Epithelial cell of esophagus (primary cell): Measurements from ENCODE around the gene ARHGAP15.

ENCODE experiments used
- DNase-seq: peaks from one replicate; pipeline ENCODE4 v3.0.0; 2010; ENCODE audit warnings: low read depth
- H3K4me3 ChIP-seq: 2 replicates; pipeline ENCODE4 v1.5.1; 2011; ENCODE audit warnings: mild to moderate bottlenecking, low read length, control low read depth
- CTCF ChIP-seq: IDR thresholded peaks from 2 replicates; pipeline ENCODE4 v1.5.1; 2011; ENCODE audit warnings: low read depth, mild to moderate bottlenecking, low read length, control low read depth, inconsistent platforms; ENCODE audit not compliant: insufficient read depth; ENCODE audit errors: missing control alignments

The ARHGAP15 gene

GRCh38 chr2:143297182-143297581, 168.0 kb downstream of the ARHGAP15 start:
- no peak for DNase-seq
- H3K4me3 ChIP-seq = no peak overlapping the region
- TF ChIP-seq CTCF = no peak

DNA sequence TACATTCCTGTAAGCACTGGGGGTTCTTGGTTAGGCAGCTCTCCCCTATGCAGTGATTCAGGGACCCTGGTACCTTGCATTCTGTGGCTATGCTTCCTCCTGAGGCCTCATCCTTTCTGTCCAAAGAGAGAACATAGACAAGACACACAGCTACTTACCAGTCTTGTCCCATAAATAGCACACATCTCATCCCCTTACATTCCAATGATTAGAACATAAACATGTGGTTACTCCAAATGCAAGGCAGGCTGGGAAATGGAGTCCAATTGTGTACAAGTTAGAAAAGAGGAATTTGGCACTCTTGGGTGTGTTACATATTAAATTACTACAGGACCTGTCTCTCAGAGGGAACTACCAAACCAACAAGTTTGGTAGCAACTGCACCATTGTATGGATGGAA, 171.3 kb downstream of the ARHGAP15 start:
- H3K4me3 ChIP-seq = no peak overlapping the region
- TF ChIP-seq CTCF = no peak
- DNase-seq = peak; percentile 5

- TF ChIP-seq CTCF = no peak
- DNase-seq = no peak
- no peak overlapping the region for H3K4me3 ChIP-seq
These were observed 182.2 kb downstream of the ARHGAP15 start for GRCh38 chr2:143311426-143311825.

DNA sequence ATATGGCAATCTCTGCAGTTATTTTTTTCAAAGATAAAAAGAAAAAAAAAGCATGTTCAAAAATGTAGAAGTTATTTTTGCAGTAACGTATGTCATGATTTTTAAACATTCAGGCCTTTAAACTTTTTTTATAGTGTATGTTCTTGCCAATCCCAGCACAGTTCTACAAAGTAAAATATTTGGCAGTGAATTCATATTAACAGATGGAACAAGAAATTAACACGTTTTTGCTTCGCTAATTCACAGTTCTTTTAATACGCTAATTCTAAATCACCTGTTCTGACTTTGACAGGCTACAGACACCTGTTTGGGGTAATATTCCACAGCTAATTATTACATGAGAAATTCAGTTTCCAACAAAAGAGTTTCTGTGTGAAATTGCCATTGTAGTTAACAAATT, 183.2 kb downstream of the ARHGAP15 start:
- no peak overlapping the region for H3K4me3 ChIP-seq
- TF ChIP-seq CTCF = no peak
- DNase-seq = no peak

DNA sequence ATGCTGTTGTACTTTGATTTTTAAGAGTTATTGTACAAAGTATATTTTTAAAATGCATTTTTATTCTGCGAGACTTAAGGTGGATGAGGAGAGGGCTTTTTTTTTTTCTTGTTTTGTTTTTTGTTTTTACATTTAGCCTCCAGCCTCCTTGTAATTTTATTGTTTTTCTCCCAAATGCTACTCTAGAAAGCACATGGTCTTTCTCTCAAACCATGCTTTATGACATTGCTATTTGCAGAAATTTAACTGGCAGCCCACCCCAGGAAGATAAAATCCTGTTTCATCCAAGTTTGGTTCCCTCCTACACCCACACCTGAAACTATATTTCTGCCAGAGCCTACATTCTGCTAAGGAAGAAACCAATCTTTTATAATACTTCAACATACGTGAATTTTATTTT, 184.6 kb downstream of the ARHGAP15 start:
- no peak for DNase-seq
- TF ChIP-seq CTCF = no peak
- H3K4me3 ChIP-seq = no peak overlapping the region

DNA sequence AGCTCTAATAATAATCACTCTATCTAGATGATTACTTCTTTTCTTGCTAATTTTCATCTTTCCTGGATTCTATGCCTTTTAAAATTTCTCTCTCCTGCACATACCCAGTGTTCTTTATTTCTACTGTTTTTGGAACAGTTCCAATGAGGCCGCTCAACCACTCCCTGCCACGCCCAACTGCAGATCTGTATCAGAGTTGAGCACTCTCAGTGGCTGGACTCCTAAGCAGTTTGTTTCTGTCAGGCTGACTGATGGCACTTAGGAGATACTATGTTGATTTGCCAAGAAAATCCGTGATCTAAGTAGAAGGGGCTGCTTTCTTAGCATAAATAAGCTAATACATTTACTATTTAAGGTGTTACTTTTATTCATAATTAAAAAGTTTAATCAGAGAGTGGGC, 192.8 kb downstream of the ARHGAP15 start:
- peak; percentile 32 for DNase-seq
- H3K4me3 ChIP-seq = no peak overlapping the region
- no peak for TF ChIP-seq CTCF

DNA sequence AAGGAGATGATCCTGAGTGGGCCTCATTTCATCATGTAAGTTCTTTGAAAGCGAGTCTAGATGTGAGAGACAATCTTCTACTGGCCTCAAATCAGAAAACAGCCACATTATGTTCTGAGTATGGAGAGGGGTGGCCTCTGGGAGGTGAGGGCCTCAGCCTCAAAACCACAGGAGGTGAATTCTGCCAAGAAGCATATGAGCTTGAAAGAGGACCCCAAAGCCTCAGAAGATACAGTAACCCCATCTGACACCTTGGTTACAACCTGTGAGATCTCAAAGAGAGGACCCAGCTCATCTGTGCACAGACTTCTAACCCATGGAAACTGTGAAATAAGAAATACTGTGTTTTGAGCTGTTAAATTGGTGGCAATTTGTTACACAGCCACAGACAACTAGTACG, 200.1 kb downstream of the ARHGAP15 start:
- TF ChIP-seq CTCF = no peak
- H3K4me3 ChIP-seq = no peak overlapping the region
- DNase-seq = no peak
